Uterus (tissue), 4 donors: ENCODE measurements around the gene PAX2. TPM values are rescaled to one million over a fixed set of nuclear protein-coding genes. Genes with fewer than 3 reads are reported as not detected.

Experiments used
- DNase-seq, 2 donors: peaks; one replicate each; pipeline ENCODE4 v3.0.0-alpha.2; 2019 to 2020
- H3K27ac ChIP-seq, 2 donors: fragments of 200-600 bp; sonication (generic); 1 replicate in 1 of 2; 2 replicates in 1 of 2; pipeline ENCODE4 v1.5.1; 2016 to 2018
- H3K27me3 ChIP-seq, 2 donors: fragments of 200-600 bp; sonication (generic); one replicate each; pipeline ENCODE4 v1.5.1; 2018 to 2019; ENCODE audit warnings: control low read depth in 1 of 2
- H3K36me3 ChIP-seq, 2 donors: fragments of 200-600 bp; sonication (generic); one replicate each; pipeline ENCODE4 v1.5.1; 2019; ENCODE audit warnings: control low read depth in 1 of 2
- H3K4me1 ChIP-seq, 2 donors: fragments of 200-600 bp; sonication (generic); one replicate each; pipeline ENCODE4 v1.5.1; 2018 to 2019; ENCODE audit warnings: control low read depth in 1 of 2
- H3K4me3 ChIP-seq, 2 donors: fragments of 200-600 bp; sonication (generic); 1 replicate in 1 of 2; 2 replicates in 1 of 2; pipeline ENCODE4 v1.5.1; 2018 to 2019; ENCODE audit warnings: mild to moderate bottlenecking in 1 of 2
- H3K9me3 ChIP-seq, 2 donors: fragments of 200-600 bp; sonication (generic); one replicate each; pipeline ENCODE4 v1.5.1; 2019; ENCODE audit warnings: control low read depth in 1 of 2
- CTCF ChIP-seq, 4 experiments: fragments of 200-600 bp in 2 of 4; fragments of 450-650 bp in 2 of 4; sonication (generic) in 2 of 4; IDR thresholded peaks; one replicate each; pipeline ENCODE4 v1.5.1; 2016 to 2019; ENCODE audit warnings: antibody characterized with exemption in 4 of 4, mild to moderate bottlenecking in 2 of 4, moderate library complexity in 1 of 4
- POLR2A ChIP-seq, 2 donors: fragments of 450-650 bp; IDR thresholded peaks; one replicate each; pipeline ENCODE4 v1.6.1; 2016; ENCODE audit warnings: antibody characterized with exemption in 2 of 2, mild to moderate bottlenecking in 1 of 2, moderate library complexity in 1 of 2
- intact Hi-C: fragments of 100-400 bp; cut with DNase I; formaldehyde crosslinking; loops from one replicate; pipeline ENCODE4 v1.15.1; 2023; ENCODE audit warnings: low total_unique reads
- total RNA-seq, 4 donors: library from RNA; depleted of rRNA in 3 of 4; stranded (reverse); fragments of >200 nt in 3 of 4; gene quantifications; one replicate each; pipeline versions ENCODE4 v1.1.0 to v1.2.4, GENCODE V29; 2014 to 2023
- donor health status: DM: yes; HTN: yes; CAD: no.

The PAX2 gene
- total RNA-seq, 4 donors from 2014 or later = 0.64 to 39.7 (median 21.3) TPM; not detected in 1

- H3K9me3 ChIP-seq = no peaks in the 10 kb centered on the region
- no peaks in the 10 kb centered on the region for H3K4me1 ChIP-seq
- H3K4me3 ChIP-seq = no peak overlapping the region
- TF ChIP-seq POLR2A (IDR thresholded peaks at IDR 0.05) = no peak
- no peak for TF ChIP-seq CTCF (IDR thresholded peaks at IDR 0.05)
- no peak overlapping the region for H3K27ac ChIP-seq
- intact Hi-C loops = no loop called here
- H3K36me3 ChIP-seq = no peaks in the 10 kb centered on the region
- DNase-seq = no peak
- H3K27me3 ChIP-seq = peaks cover 0 to 51% of the 10 kb centered on the region in 2 donors
Observed at GRCh38 chr10:100723770-100724530, 21.4 kb upstream of the PAX2 start.

DNA sequence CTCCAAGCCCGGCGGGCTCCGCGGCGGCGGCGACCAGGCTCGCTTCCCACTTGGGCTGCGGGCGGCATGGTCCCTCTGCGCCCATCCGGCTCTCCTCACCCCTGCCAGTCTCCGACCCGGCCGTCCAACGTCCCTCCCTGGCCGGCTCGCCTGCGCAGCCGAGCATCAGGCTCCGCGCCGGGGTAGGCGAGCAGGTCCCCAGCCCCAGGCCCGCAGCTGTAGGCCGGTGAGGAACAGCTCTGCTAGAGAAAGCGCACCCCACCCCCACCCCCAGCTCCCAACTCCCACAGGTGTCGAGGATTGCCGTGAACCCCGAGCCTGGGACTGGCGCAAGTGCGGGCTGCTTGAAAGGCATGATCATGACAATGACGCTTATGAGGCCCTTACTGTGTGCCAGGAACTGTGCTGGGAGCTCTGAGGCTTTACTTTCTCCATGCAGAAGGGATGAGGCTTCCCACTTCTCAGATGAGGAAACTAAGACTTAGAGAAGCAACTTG is 20.8 kb upstream of the PAX2 start:
- H3K27me3 ChIP-seq = peaks cover 0 to 51% of the 10 kb centered on the region in 2 donors
- intact Hi-C loops = no loop called here
- H3K36me3 ChIP-seq = no peaks in the 10 kb centered on the region
- no peaks in the 10 kb centered on the region for H3K9me3 ChIP-seq
- TF ChIP-seq POLR2A (IDR thresholded peaks at IDR 0.05) (no peak), CTCF (IDR thresholded peaks at IDR 0.05) (no peak)
- no peak overlapping the region for H3K27ac ChIP-seq
- no peak overlapping the region for H3K4me3 ChIP-seq
- no peak for DNase-seq
- peaks cover 0 to 3% of the 10 kb centered on the region in 2 donors for H3K4me1 ChIP-seq

DNA sequence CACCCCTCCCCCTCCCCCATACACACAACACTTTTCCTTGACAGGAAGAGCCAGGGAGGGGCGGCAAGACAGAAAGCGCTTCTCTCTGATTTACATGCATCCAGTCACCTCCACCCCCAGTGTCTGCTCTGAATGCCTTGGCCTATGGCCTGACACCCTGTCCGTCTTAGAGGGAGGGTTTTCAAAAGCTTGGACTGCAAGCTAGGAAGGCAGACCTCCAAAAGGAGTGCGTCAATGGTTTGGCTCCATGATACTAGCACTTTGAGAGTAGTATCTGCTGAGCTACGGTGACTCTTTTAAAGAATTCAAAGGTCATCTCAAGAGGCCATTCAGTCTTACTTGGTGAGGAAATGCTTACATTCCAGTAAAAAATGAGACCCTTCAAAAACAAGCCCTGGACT is 20.3 kb upstream of the PAX2 start:
- no peak for TF ChIP-seq POLR2A (IDR thresholded peaks at IDR 0.05)
- no peak for TF ChIP-seq CTCF (IDR thresholded peaks at IDR 0.05)
- no peaks in the 10 kb centered on the region for H3K9me3 ChIP-seq

GRCh38 chr10:100725869-100726426 is 19.4 kb upstream of the PAX2 start:
- Histone ChIP-seq H3K27me3 (peaks cover 3 to 56% of the 10 kb centered on the region in 2 donors), H3K36me3 (no peaks in the 10 kb centered on the region)
- no peak for DNase-seq

More for the DNA sequence above, 20.3 kb upstream of the PAX2 start:
- peaks cover 0 to 8% of the 10 kb centered on the region in 2 donors for H3K4me1 ChIP-seq
- H3K4me3 ChIP-seq = no peak overlapping the region
- intact Hi-C loops = no loop called here
- no peaks in the 10 kb centered on the region for H3K36me3 ChIP-seq
- H3K27me3 ChIP-seq = peaks cover 3 to 54% of the 10 kb centered on the region in 2 donors
- no peak for DNase-seq
- no peak overlapping the region for H3K27ac ChIP-seq

More at GRCh38 chr10:100725869-100726426, 19.4 kb upstream of the PAX2 start:
- TF ChIP-seq POLR2A (IDR thresholded peaks at IDR 0.05) = no peak
- no peak for TF ChIP-seq CTCF (IDR thresholded peaks at IDR 0.05)
- Histone ChIP-seq H3K4me3 (no peak overlapping the region), H3K27ac (no peak overlapping the region), H3K4me1 (peaks cover 0 to 16% of the 10 kb centered on the region in 2 donors), H3K9me3 (no peaks in the 10 kb centered on the region)
- intact Hi-C loops = no loop called here
